Measurements from ENCODE around the gene NUP205.

GRCh38 chr7:135648235-135648634 lies 90.5 kb downstream of the NUP205 start:
- TF ChIP-seq, protein P1, sequence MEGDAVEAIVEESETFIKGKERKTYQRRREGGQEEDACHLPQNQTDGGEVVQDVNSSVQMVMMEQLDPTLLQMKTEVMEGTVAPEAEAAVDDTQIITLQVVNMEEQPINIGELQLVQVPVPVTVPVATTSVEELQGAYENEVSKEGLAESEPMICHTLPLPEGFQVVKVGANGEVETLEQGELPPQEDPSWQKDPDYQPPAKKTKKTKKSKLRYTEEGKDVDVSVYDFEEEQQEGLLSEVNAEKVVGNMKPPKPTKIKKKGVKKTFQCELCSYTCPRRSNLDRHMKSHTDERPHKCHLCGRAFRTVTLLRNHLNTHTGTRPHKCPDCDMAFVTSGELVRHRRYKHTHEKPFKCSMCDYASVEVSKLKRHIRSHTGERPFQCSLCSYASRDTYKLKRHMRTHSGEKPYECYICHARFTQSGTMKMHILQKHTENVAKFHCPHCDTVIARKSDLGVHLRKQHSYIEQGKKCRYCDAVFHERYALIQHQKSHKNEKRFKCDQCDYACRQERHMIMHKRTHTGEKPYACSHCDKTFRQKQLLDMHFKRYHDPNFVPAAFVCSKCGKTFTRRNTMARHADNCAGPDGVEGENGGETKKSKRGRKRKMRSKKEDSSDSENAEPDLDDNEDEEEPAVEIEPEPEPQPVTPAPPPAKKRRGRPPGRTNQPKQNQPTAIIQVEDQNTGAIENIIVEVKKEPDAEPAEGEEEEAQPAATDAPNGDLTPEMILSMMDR (IDR thresholded peaks at IDR 0.05): no peak
- no peak for TF ChIP-seq POLR2A (IDR thresholded peaks at IDR 0.05)

Measured in Peyer's patch (tissue), 4 donors.